Large intestine (tissue), 3 donors: ENCODE data around the gene SUV39H1. TPM values are rescaled to one million over a fixed set of nuclear protein-coding genes. Genes with fewer than 3 reads are reported as not detected.
"Not testable (repeated sequence)": the region's sequence is repeated elsewhere in the genome, so short reads cannot be mapped to it uniquely, and the experiment has no call there.

ENCODE experiments used
- DNase-seq, 2 donors: peaks; one replicate each; pipeline versions ENCODE4 v3.0.0 to v3.0.0-alpha.2; 2013
- H3K27ac ChIP-seq: one replicate; pipeline ENCODE4 v1.5.1; 2013; ENCODE audit warnings: low read length
- H3K27me3 ChIP-seq: 2 replicates; pipeline ENCODE4 v1.6.1; 2013; ENCODE audit warnings: low read length; ENCODE audit not compliant: control insufficient read depth, insufficient read depth
- H3K36me3 ChIP-seq: 2 replicates; pipeline ENCODE4 v1.6.1; 2013; ENCODE audit warnings: low read length; ENCODE audit not compliant: control insufficient read depth, insufficient read depth
- H3K4me1 ChIP-seq: one replicate; pipeline ENCODE4 v1.6.1; 2013; ENCODE audit warnings: low read length; ENCODE audit not compliant: control insufficient read depth, insufficient read depth
- H3K4me3 ChIP-seq: one replicate; pipeline ENCODE4 v1.5.1; 2013; ENCODE audit warnings: low read length
- H3K9me3 ChIP-seq: one replicate; pipeline ENCODE4 v1.6.1; 2013; ENCODE audit warnings: mild to moderate bottlenecking, low read depth, low read length, moderate library complexity; ENCODE audit not compliant: control insufficient read depth
- WGBS: methylation state at CpG from one replicate; pipeline ENCODE4 v1.1.5; 2013; ENCODE audit warnings: low lambda C conversion rate; ENCODE audit not compliant: insufficient coverage; 5-methylcytosine and 5-hydroxymethylcytosine counted together
- polyA plus RNA-seq: library from polyadenylated mRNA; unstranded; fragments of 120-200 nt; gene quantifications from one replicate; pipeline ENCODE4 v1.2.1, GENCODE V29; 2013

Gene SUV39H1
- polyA plus RNA-seq, 1 donor: 4.7 TPM

DNA sequence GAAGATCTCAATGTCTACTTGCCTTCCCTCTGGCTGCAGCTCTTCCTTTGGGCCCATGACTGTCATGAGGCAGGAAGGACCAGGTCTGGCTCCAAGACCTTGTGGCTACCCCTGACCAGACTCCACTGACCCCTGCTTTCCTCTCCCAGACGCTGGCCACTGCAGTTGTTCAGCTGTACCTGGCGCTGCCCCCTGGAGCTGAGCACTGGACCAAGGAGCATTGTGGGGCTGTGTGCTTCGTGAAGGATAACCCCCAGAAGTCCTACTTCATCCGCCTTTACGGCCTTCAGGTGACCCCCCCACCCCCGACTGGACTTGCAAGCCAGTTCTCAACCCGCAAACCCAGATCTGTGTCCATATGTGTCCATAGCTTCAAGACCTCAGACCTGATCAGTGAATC is 12.4 kb upstream of the SUV39H1 start:
- no CpG with 5 or more reads among the region's 7 CpGs for WGBS
- H3K36me3 ChIP-seq: no peaks in the 10 kb centered on the region
- no peak for DNase-seq
- no peaks in the 10 kb centered on the region for H3K9me3 ChIP-seq
- H3K27me3 ChIP-seq: no peaks in the 10 kb centered on the region
- H3K4me1 ChIP-seq: no peaks in the 10 kb centered on the region
- no peak overlapping the region for H3K27ac ChIP-seq
- H3K4me3 ChIP-seq: peak overlapping the region; percentile 16

- Histone ChIP-seq H3K9me3 (no peaks in the 10 kb centered on the region), H3K36me3 (no peaks in the 10 kb centered on the region), H3K4me3 (no peak overlapping the region), H3K4me1 (no peaks in the 10 kb centered on the region), H3K27me3 (no peaks in the 10 kb centered on the region), H3K27ac (no peak overlapping the region)
- no peak for DNase-seq
- WGBS: no CpG with 5 or more reads among the region's 12 CpGs
Measured at GRCh38 chrX:48685416-48685815, 11.1 kb upstream of the SUV39H1 start.

- Histone ChIP-seq H3K4me3 (no peak overlapping the region), H3K4me1 (no peaks in the 10 kb centered on the region), H3K9me3 (no peaks in the 10 kb centered on the region), H3K27me3 (peaks cover 3% of the 10 kb centered on the region), H3K36me3 (no peaks in the 10 kb centered on the region), H3K27ac (no peak overlapping the region)
- no CpG with 5 or more reads among the region's 19 CpGs for WGBS
- no peak for DNase-seq
Measured at GRCh38 chrX:48688531-48689150, 7.9 kb upstream of the SUV39H1 start.

- Histone ChIP-seq H3K27me3 (peaks cover 3% of the 10 kb centered on the region), H3K36me3 (no peaks in the 10 kb centered on the region), H3K9me3 (no peaks in the 10 kb centered on the region), H3K4me3 (no peak overlapping the region), H3K4me1 (no peaks in the 10 kb centered on the region), H3K27ac (no peak overlapping the region)
- no peak for DNase-seq
- no CpG with 5 or more reads among the region's 11 CpGs for WGBS
Measured at GRCh38 chrX:48689208-48689920, 7.2 kb upstream of the SUV39H1 start.

DNA sequence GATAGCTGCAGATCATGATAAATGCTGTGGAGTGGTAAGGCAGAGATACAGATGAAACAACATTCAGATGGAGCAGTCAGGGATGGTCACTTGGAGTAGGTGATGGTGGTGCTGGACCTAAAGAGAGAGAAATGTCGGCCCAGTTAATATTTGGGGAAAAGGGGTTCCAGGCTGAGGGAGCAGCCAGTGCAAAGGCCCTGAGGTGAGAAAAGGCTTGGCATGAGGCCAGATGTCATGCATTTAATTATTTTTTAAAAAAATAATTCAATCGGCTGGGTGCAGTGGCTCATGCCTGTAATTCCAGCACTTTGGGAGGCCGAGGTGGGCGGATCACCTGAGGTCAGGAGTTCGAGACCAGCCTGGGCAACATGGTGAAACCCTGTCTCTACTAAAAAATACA is 4.8 kb upstream of the SUV39H1 start:
- H3K4me1 ChIP-seq, H3K27ac ChIP-seq, H3K9me3 ChIP-seq, H3K27me3 ChIP-seq, H3K4me3 ChIP-seq, DNase-seq, H3K36me3 ChIP-seq: not testable (repeated sequence)
- WGBS: no CpG with 5 or more reads among the region's 5 CpGs

GRCh38 chrX:48694776-48695533 is 1.6 kb upstream of the SUV39H1 start:
- no peak overlapping the region for H3K27ac ChIP-seq
- WGBS: no CpG with 5 or more reads among the region's 15 CpGs

DNA sequence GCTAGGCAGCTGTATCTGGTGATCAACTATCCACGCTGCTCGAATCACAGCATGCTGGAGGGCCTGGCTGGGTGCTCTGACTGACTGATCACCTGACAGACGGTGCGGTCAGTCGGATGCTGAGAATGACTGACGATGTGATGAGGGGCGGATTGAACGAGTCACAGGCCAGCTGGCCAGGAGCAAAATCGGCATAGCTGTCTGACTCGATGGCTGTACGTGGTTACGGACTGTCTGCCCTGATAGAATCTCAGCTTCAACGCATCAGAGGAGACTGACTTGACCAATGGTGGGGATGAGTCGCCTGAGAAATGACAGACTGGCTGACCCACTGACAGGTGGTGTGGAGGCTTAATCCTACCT is 1.0 kb upstream of the SUV39H1 start:
- WGBS: no CpG with 5 or more reads among the region's 14 CpGs
- Histone ChIP-seq H3K4me1 (peaks cover 13% of the 10 kb centered on the region), H3K9me3 (no peaks in the 10 kb centered on the region), H3K27ac (no peak overlapping the region), H3K4me3 (peak overlapping the region; percentile 60), H3K36me3 (peaks cover 4% of the 10 kb centered on the region), H3K27me3 (peaks cover 3% of the 10 kb centered on the region)
- DNase-seq: no peak

More at GRCh38 chrX:48694776-48695533, 1.6 kb upstream of the SUV39H1 start:
- H3K27me3 ChIP-seq: peaks cover 3% of the 10 kb centered on the region
- no peak for DNase-seq
- peaks cover 13% of the 10 kb centered on the region for H3K4me1 ChIP-seq
- no peak overlapping the region for H3K4me3 ChIP-seq
- H3K9me3 ChIP-seq: no peaks in the 10 kb centered on the region
- H3K36me3 ChIP-seq: no peaks in the 10 kb centered on the region

DNA sequence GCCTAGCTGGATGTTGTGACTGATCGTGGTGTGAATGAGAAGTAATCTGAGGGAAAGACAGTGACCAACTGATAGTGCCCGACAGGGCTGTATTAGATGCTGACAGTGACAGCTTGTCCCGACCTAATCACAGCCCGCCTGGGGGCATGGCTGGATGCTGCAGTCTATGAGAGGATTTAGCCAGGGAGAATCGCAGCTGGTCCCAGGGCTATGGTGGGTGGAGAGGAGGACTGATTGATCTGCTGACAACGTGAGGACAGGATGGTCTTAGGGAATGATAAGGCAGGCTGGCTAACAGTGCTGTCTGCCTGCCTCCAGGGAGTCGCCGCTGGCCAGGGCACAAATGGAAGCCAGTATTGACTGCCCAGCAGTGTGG is 621 bp upstream of the SUV39H1 start:
- Histone ChIP-seq H3K4me3 (peak overlapping the region; percentile 60), H3K9me3 (no peaks in the 10 kb centered on the region), H3K4me1 (peaks cover 13% of the 10 kb centered on the region), H3K27ac (peak overlapping the region; percentile 68), H3K36me3 (peaks cover 8% of the 10 kb centered on the region), H3K27me3 (peaks cover 3% of the 10 kb centered on the region)
- DNase-seq: no peak
- no CpG with 5 or more reads among the region's 8 CpGs for WGBS

- Histone ChIP-seq H3K27ac (no peak overlapping the region), H3K36me3 (peaks cover 13% of the 10 kb centered on the region), H3K4me1 (peaks cover 13% of the 10 kb centered on the region), H3K27me3 (peaks cover 3% of the 10 kb centered on the region), H3K4me3 (peak overlapping the region; percentile 43), H3K9me3 (no peaks in the 10 kb centered on the region)
- 17% methylated on average over 1 of the region's 56 CpGs for WGBS
- peak in 1 of 2 donors; percentile 18 for DNase-seq
Measured at GRCh38 chrX:48696909-48697727, 584 bp downstream of the SUV39H1 start.

DNA sequence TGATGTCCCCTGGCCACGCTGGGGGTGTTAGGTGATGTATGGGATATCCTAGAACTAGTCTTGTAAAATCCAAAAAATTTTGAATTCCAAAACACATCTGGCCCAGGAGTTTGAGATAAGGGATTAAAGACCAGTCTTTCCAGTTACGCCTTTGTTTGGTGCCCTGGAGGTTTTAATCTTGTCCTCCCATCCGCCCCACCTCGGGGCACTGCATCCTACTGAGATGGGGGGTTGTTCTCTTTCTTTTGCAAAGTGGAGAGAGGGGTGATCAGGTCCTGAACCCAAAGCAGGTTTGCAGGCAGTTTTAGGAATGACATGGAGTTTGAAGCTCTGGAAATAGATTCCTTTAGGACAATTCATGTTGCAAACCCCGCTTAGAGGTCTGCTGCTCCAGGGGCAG is 1.8 kb downstream of the SUV39H1 start:
- peaks cover 17% of the 10 kb centered on the region for H3K36me3 ChIP-seq
- H3K4me1 ChIP-seq: peaks cover 13% of the 10 kb centered on the region
- DNase-seq: no peak
- H3K27ac ChIP-seq: no peak overlapping the region
- H3K27me3 ChIP-seq: no peaks in the 10 kb centered on the region
- H3K4me3 ChIP-seq: no peak overlapping the region
- H3K9me3 ChIP-seq: no peaks in the 10 kb centered on the region
- WGBS: no CpG with 5 or more reads among the region's 5 CpGs
